ENCODE data around the gene MMS19.

GRCh38 chr10:97494151-97494550 is 4.1 kb downstream of the MMS19 start:
- TF ChIP-seq CTCF (IDR thresholded peaks at IDR 0.05), result no peak
- no peak for TF ChIP-seq POLR2A (IDR thresholded peaks at IDR 0.05)
